ENCODE data around the gene SYNGR2.

The SYNGR2 gene

GRCh38 chr17:78168242-78168902 is at the start of gene SYNGR2:
Gene SYNGR2, plus strand, starts transcription at chr17:78168581. Its CDS starts 36 bp downstream, at chr17:78168617.
- DNase-seq = peak; percentile 93
- Histone ChIP-seq H3K36me3 (peaks cover 29% of the 10 kb centered on the region), H3K27ac (peak within 1 kb of the TSS; percentile 68), H3K4me3 (ENCODE audit: low read depth, low read length) (peak within 1 kb of the TSS; percentile 82), H3K9me3 (ENCODE audit: severe bottlenecking) (no peaks in the 10 kb centered on the region), H3K27me3 (ENCODE audit: insufficient read depth, low read depth, severe bottlenecking) (no peaks in the 10 kb centered on the region)
- TF ChIP-seq CTCF (IDR thresholded peaks at IDR 0.05; ENCODE audit: low read depth, low read length) = no peak

- DNase-seq = no peak
- no peaks in the 10 kb centered on the region for H3K27me3 ChIP-seq (ENCODE audit: insufficient read depth, low read depth, severe bottlenecking)
- no peak for TF ChIP-seq CTCF (IDR thresholded peaks at IDR 0.05; ENCODE audit: low read depth, low read length)
- H3K27ac ChIP-seq = no peak overlapping the region
- H3K36me3 ChIP-seq = peaks cover 4% of the 10 kb centered on the region; the same call in 1 of the 2 replicates
- no peaks in the 10 kb centered on the region for H3K9me3 ChIP-seq (ENCODE audit: severe bottlenecking)
- no peak overlapping the region for H3K4me3 ChIP-seq (ENCODE audit: low read depth, low read length)
Observed at GRCh38 chr17:78118801-78119241, 49.6 kb upstream of the SYNGR2 start.

- no peak for DNase-seq
- H3K27ac ChIP-seq = no peak overlapping the region
- no peak overlapping the region for H3K4me3 ChIP-seq (ENCODE audit: low read depth, low read length)
Observed at GRCh38 chr17:78120537-78120936, 47.8 kb upstream of the SYNGR2 start.

GRCh38 chr17:78120971-78121800 is 47.2 kb upstream of the SYNGR2 start:
- no peak for TF ChIP-seq CTCF (IDR thresholded peaks at IDR 0.05; ENCODE audit: low read depth, low read length)
- H3K4me3 ChIP-seq (ENCODE audit: low read depth, low read length) = no peak overlapping the region
- no peaks in the 10 kb centered on the region for H3K9me3 ChIP-seq (ENCODE audit: severe bottlenecking)
- H3K36me3 ChIP-seq = peaks cover 4% of the 10 kb centered on the region; the same call in 1 of the 2 replicates
- H3K27ac ChIP-seq = no peak overlapping the region
- no peak for DNase-seq
- H3K27me3 ChIP-seq (ENCODE audit: insufficient read depth, low read depth, severe bottlenecking) = no peaks in the 10 kb centered on the region

More at GRCh38 chr17:78120537-78120936, 47.8 kb upstream of the SYNGR2 start:
- no peak for TF ChIP-seq CTCF (IDR thresholded peaks at IDR 0.05; ENCODE audit: low read depth, low read length)
- H3K9me3 ChIP-seq (ENCODE audit: severe bottlenecking) = no peaks in the 10 kb centered on the region
- no peaks in the 10 kb centered on the region for H3K27me3 ChIP-seq (ENCODE audit: insufficient read depth, low read depth, severe bottlenecking)
- peaks cover 4% of the 10 kb centered on the region; the same call in 1 of the 2 replicates for H3K36me3 ChIP-seq

- H3K36me3 ChIP-seq = peaks cover 4% of the 10 kb centered on the region; the same call in 1 of the 2 replicates
- TF ChIP-seq CTCF (IDR thresholded peaks at IDR 0.05; ENCODE audit: low read depth, low read length) = no peak
- H3K27me3 ChIP-seq (ENCODE audit: insufficient read depth, low read depth, severe bottlenecking) = no peaks in the 10 kb centered on the region
- no peak overlapping the region for H3K4me3 ChIP-seq (ENCODE audit: low read depth, low read length)
- DNase-seq = no peak
- no peak overlapping the region for H3K27ac ChIP-seq
- no peaks in the 10 kb centered on the region for H3K9me3 ChIP-seq (ENCODE audit: severe bottlenecking)
Observed at GRCh38 chr17:78121801-78122215, 46.6 kb upstream of the SYNGR2 start.
